PC-3 (cell line): ENCODE results near the gene LRRTM4. TPM values are rescaled to one million over a fixed set of nuclear protein-coding genes. Genes with fewer than 3 reads are reported as not detected.

Source experiments
- ATAC-seq: fragments of 200-7000 bp; cut with Tn5 transposase; 2 replicates; pipeline ENCODE4 v1.9.1; 2020; ENCODE audit warnings: mild to moderate bottlenecking, moderate library complexity
- BruUV-seq: library from RNA; stranded (reverse); fragments of 400-500 nt; replicated peaks from 2 replicates; lab custom pipeline; 2021; lab: Mats Ljungman, UMichigan
- CTCF ChIA-PET: fragments of 300-600 bp; sonication (Branson Sonifier 250); formaldehyde crosslinking; loops from one replicate; lab custom pipeline; 2022; ENCODE audit warnings: antibody characterized with exemption; lab: Charles Lee
- POLR2A ChIA-PET: fragments of 300-600 bp; sonication (Branson Sonifier 250); formaldehyde crosslinking; loops from one replicate; lab custom pipeline; 2022; ENCODE audit warnings: antibody characterized with exemption; ENCODE audit not compliant: unreplicated experiment; lab: Charles Lee
- DNase-seq: peaks from one replicate; pipeline ENCODE4 v3.0.0-alpha.2; 2015
- H2AFZ ChIP-seq: fragments of 300-600 bp; sonication (generic); 2 replicates; pipeline ENCODE4 v1.6.0; 2016; ENCODE audit warnings: antibody characterized with exemption, low read length
- H3F3A ChIP-seq: fragments of 300-600 bp; sonication (generic); one replicate; pipeline ENCODE4 v1.6.0; 2017; ENCODE audit warnings: antibody characterized with exemption, low read length, control low read depth, mild to moderate bottlenecking; ENCODE audit not compliant: unreplicated experiment
- H3K27ac ChIP-seq: fragments of 300-600 bp; sonication (generic); 2 replicates; pipeline ENCODE4 v1.5.1; 2016; ENCODE audit warnings: mild to moderate bottlenecking, low read length
- H3K27me3 ChIP-seq: fragments of 300-600 bp; sonication (generic); 2 replicates; pipeline ENCODE4 v1.6.1; 2016; ENCODE audit warnings: low read length, mixed read lengths
- H3K36me3 ChIP-seq: fragments of 300-600 bp; sonication (generic); 2 replicates; pipeline ENCODE4 v1.6.1; 2016; ENCODE audit warnings: low read depth, mixed run types, low read length, mixed read lengths
- H3K4me1 ChIP-seq: fragments of 300-600 bp; sonication (generic); 2 replicates; pipeline ENCODE4 v1.5.1; 2016; ENCODE audit warnings: low read length; ENCODE audit not compliant: insufficient read depth
- H3K4me2 ChIP-seq: fragments of 300-600 bp; sonication (generic); 2 replicates; pipeline ENCODE4 v1.6.0; 2016; ENCODE audit warnings: low read length
- H3K4me3 ChIP-seq: fragments of 300-600 bp; sonication (generic); 2 replicates; pipeline ENCODE4 v1.5.1; 2016; ENCODE audit warnings: mild to moderate bottlenecking, low read length, mixed read lengths
- H3K79me2 ChIP-seq: fragments of 300-600 bp; sonication (generic); 2 replicates; pipeline ENCODE4 v1.6.1; 2017; ENCODE audit warnings: low read length, mixed read lengths
- H3K9ac ChIP-seq: fragments of 300-600 bp; sonication (generic); 2 replicates; pipeline ENCODE4 v1.6.0; 2016; ENCODE audit warnings: mild to moderate bottlenecking, low read length
- H3K9me2 ChIP-seq: fragments of 300-600 bp; sonication (generic); replicated peaks from 2 replicates; pipeline ENCODE4 v1.6.1; 2016; ENCODE audit warnings: mixed run types, low read length, mixed read lengths
- H3K9me3 ChIP-seq: fragments of 300-600 bp; sonication (generic); 2 replicates; pipeline ENCODE4 v1.6.1; 2016; ENCODE audit warnings: low read length, mixed read lengths
- H4K20me1 ChIP-seq: fragments of 300-600 bp; sonication (generic); 2 replicates; pipeline ENCODE4 v1.6.1; 2016; ENCODE audit warnings: low read length, mixed read lengths
- CTCF ChIP-seq: fragments of 300-600 bp; sonication (generic); conservative IDR thresholded peaks from 2 replicates; pipeline ENCODE4 v1.5.1; 2017; ENCODE audit warnings: antibody characterized with exemption, low read depth, mild to moderate bottlenecking, low read length
- EZH2 ChIP-seq: fragments of 300-600 bp; sonication (generic); IDR thresholded peaks from one replicate; pipeline ENCODE4 v1.6.1; 2017; ENCODE audit warnings: antibody characterized with exemption, mild to moderate bottlenecking, low read length; ENCODE audit not compliant: unreplicated experiment
- EZH2phosphoT487 ChIP-seq: fragments of 300-600 bp; sonication (generic); IDR thresholded peaks from 2 replicates; pipeline ENCODE4 v1.6.1; 2018; ENCODE audit warnings: mild to moderate bottlenecking, antibody characterized with exemption, low read length, borderline replicate concordance
- intact Hi-C: fragments of 100-400 bp; cut with micrococcal nuclease; formaldehyde crosslinking; loops from 2 replicates; pipeline ENCODE4 v1.9.0; 2023
- total RNA-seq: library from RNA; depleted of rRNA; stranded (reverse); fragments of >200 nt; gene quantifications from 2 replicates; pipeline ENCODE4 v1.2.3, GENCODE V29; 2014

LRRTM4 gene
- total RNA-seq, 1 experiment from 2014 or later, result not detected

DNA sequence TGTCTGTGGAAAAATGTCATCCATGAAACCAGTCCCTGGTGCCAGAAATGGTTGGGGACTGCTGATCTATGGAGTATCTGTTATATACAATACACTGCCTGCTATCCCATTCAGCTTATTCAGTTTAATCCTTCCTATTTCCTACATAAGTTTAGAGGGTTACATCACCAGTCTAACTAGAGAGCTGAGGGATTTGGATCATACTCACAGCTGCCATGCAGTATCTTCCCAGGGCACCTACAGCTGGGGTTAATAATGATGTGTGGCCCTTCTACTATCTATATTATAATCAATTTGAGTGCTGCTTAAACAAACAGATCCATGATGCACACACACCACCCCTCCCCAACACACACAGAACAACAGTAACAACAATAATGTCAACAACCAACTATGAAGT is 524.0 kb downstream of the LRRTM4 start:
- intact Hi-C loops, result no loop called here
- H3K4me2 ChIP-seq, result no peak overlapping the region
- DNase-seq, result no peak
- TF ChIP-seq EZH2, result no peak
- no peak for TF ChIP-seq EZH2phosphoT487
- no peak for TF ChIP-seq CTCF
- H3K9ac ChIP-seq, result no peak overlapping the region
- H3K27ac ChIP-seq, result no peak overlapping the region
- H3K36me3 ChIP-seq, result no peaks in the 10 kb centered on the region
- no peaks in the 10 kb centered on the region for H3K9me3 ChIP-seq
- no peak overlapping the region for H3K4me3 ChIP-seq
- no peaks in the 10 kb centered on the region for H3K27me3 ChIP-seq
- H3K9me2 ChIP-seq, result no peaks in the 10 kb centered on the region
- H2AFZ ChIP-seq, result no peak overlapping the region
- CTCF ChIA-PET, result no interaction called here
- no peaks in the 10 kb centered on the region for H3K79me2 ChIP-seq
- no TSS peak for BruUV-seq
- no peak for ATAC-seq
- no peaks in the 10 kb centered on the region for H4K20me1 ChIP-seq
- H3F3A ChIP-seq, result no peaks in the 10 kb centered on the region
- H3K4me1 ChIP-seq, result no peaks in the 10 kb centered on the region
- POLR2A ChIA-PET, result no interaction called here

DNA sequence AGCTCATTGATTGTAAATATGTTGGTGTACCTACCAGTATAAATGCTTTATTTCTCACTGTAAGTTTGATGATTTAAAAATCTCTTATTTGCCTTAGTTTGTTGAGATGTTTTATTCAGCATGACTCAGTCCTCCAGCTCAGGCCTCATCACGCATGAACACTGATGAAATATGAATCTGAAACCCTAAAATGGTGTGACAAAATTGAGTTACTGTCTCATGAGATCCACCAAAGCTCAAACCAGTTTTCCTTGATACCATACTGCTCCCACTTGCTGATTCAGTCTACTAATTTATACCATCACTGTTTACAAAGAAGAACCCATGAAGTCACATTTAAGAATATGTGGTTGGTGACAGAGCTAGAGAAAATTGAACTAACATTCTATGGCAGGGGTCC is 524.9 kb downstream of the LRRTM4 start:
- H3K79me2 ChIP-seq, result no peaks in the 10 kb centered on the region
- H3K36me3 ChIP-seq, result no peaks in the 10 kb centered on the region
- peak; percentile 18 for DNase-seq
- TF ChIP-seq EZH2phosphoT487 (no peak), EZH2 (no peak), CTCF (no peak)
- H3K9me3 ChIP-seq, result no peaks in the 10 kb centered on the region
- H3K4me1 ChIP-seq, result no peaks in the 10 kb centered on the region
- no peaks in the 10 kb centered on the region for H3K27me3 ChIP-seq
- no TSS peak for BruUV-seq
- no peak overlapping the region for H3K9ac ChIP-seq
- no peaks in the 10 kb centered on the region for H4K20me1 ChIP-seq
- no peak for ATAC-seq
- CTCF ChIA-PET, result no interaction called here
- H3K4me3 ChIP-seq, result no peak overlapping the region
- H3K4me2 ChIP-seq, result no peak overlapping the region
- H3K27ac ChIP-seq, result no peak overlapping the region
- intact Hi-C loops, result no loop called here
- H3K9me2 ChIP-seq, result no peaks in the 10 kb centered on the region
- POLR2A ChIA-PET, result no interaction called here
- H2AFZ ChIP-seq, result no peak overlapping the region
- H3F3A ChIP-seq, result no peaks in the 10 kb centered on the region

- no TSS peak for BruUV-seq
These were observed 536.6 kb downstream of the LRRTM4 start for GRCh38 chr2:76985387-76986136.

More at GRCh38 chr2:76985387-76986136, 536.6 kb downstream of the LRRTM4 start:
- Histone ChIP-seq H3K9ac (no peak overlapping the region), H3K4me3 (no peak overlapping the region), H3K27me3 (no peaks in the 10 kb centered on the region), H3K4me2 (no peak overlapping the region), H3K27ac (no peak overlapping the region), H4K20me1 (no peaks in the 10 kb centered on the region), H3K36me3 (no peaks in the 10 kb centered on the region), H3F3A (no peaks in the 10 kb centered on the region), H3K9me2 (no peaks in the 10 kb centered on the region), H2AFZ (0 out of 2 replicates have a peak overlapping the region, but pooled peaks have one; percentile 26), H3K79me2 (no peaks in the 10 kb centered on the region), H3K9me3 (0 out of 2 replicates have a peak, but pooled peaks cover 4% of the 10 kb centered on the region), H3K4me1 (no peaks in the 10 kb centered on the region)
- TF ChIP-seq CTCF (no peak), EZH2 (no peak), EZH2phosphoT487 (no peak)
- intact Hi-C loops, result no loop called here
- no peak for DNase-seq
- ATAC-seq, result no peak
- ChIA-PET POLR2A (no interaction called here), CTCF (no interaction called here)
